HG03521 (cell line): ENCODE measurements around the gene MFNG.

Experiments
- ATAC-seq: cut with Tn5 transposase; IDR thresholded peaks from one replicate; pipeline ENCODE4 v1.9.1; 2021; ENCODE audit warnings: mild to moderate bottlenecking, moderate library complexity; ENCODE audit not compliant: unreplicated experiment

MFNG gene

DNA sequence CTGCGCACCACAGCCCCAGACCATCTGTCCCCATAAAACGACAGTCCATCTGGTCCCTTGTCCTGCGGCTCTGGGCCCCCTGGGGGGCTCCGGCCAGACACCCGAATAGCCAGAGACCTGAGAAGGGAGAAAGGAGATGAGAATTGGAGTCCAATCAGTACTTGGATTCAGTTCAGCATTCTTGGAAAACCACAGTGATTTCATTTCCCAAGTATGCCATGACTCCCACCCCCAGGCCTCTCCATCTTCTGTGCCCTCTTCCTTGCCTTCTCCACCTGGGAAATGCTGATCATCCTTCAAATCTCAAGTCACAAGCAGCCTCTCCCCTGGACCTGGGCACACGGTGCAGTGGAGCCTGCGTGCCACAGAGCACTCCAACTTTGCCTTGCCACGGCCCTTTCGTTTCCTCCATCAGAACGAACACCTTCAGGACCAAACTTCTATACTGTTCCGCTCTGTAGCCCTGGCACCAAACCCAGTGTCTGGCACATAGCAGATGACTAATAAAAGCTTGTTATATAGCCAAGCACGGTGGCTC, 10.9 kb upstream of the MFNG start:
- ATAC-seq, result no peak

DNA sequence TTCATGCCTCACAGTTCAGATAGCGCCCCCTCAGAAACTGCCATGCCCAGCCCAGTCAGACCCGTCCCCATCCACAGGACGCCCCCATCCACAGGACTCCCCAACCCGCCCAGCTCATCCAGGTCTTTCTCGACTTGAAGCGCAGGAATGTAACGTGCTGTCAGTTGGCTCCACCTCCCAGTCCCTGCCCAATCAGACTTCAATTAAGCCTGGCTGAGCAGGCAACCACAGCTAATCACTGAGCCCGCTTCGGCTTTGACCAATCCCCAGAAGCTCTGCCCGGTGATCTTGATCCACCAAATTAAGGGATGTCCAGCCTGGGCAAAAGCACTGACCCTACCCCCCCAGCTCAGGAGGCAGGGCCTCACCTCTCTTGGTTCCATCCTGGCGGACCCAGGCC, 10.5 kb upstream of the MFNG start:
- ATAC-seq, result no peak

DNA sequence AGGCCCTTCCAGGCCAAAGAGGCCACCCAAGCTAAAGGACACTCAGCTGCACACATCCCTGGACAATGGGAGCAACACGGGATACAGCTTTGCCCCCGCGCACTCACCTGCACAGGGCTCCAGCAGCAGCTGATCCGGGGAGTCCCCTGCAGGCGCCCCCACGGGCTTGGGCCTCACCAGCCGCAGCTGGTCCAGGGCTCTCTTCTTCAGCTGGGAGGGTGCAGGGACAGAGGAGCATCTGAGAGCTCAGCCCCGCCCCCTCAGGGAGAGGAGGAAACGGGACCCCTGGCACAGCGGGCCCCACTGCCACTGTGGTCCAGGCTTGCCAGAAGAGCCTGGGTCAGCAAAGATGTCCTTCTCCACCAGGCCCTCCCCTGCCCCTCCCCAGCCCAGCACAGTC, 7.8 kb upstream of the MFNG start:
- no peak for ATAC-seq

DNA sequence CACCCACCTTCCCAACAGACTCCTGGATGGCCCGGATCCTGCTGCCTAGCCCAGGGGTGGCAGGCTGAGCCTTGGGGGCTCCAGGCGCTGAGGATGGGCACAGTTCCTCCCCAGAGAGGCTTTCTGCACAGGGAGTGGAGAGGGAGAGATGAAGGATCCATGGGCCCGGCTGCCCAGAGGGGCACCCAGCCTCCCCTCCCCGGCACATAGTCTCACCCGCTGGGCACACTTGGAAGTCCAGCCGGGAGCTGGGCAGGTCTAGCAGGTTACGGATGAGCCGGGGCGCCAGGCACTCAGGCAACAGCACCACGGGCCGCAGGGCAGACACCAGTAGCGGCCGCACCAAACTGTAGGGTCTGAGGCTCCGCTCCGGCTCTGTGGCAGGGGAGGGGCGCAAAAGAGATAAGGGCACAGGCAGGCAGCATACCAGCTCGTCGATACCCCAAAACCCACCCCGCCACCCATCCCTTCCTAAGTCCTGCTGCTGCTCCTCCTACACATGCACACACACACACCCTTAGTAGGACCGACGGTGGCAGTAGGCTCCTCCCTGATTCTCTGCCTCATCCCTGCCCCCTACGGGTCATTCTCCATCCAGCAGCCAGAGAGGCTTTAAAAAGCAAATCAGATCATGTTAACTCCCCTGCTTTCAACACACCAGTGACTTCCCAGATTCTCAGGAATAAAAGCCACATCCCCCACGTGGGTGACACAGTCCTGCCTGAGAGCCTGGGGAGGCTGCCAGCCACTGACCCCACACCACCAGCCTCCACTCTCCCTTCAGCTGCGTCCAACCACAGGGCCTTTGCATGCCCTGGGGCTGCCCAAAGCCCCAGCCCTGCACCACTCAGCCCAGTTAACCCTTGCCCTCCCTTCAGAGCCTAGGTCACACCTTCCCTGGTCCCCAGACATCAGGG, 6.5 kb upstream of the MFNG start:
- no peak for ATAC-seq

DNA sequence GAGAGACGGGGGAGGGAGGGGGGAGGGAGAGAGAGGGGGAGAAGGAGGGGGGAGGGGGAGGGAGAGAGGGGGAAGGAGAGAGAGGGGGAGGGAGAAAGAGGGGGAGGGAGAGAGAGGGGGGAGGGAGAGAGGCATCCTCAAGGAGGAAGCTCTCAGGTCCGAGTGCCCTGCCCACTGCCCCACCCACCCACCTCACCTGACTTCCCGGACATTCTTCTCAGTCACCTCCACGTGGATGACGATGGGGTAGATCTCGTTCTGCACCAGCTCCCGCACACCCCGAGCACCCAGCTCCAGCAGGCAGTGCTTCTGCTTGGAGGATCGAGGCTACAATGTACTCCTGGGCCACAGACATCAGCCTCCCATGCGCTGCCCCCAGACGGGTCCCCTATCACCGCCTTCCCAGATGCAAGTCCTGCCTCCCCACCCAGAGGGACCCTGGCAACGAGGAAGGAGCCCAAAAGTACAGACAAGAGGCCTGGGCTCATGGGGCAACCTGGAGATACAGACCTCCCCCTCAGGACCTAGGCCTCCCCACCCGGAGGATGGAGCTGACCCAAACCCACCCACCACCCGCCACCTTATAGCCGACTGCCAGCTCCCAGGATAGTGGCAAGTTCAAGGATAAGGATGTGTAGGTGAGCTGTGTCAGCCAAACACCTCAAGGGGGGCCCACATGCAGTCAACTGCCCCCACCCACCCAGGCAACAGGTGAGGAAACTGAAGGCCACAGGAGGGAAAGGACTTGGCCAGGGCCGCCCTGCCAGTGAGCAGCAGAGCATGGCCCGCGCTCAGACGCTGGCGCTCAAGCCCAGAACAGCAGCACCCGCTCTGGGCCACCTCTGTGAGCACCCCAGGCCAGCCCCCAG, 5.6 kb upstream of the MFNG start:
- no peak for ATAC-seq

DNA sequence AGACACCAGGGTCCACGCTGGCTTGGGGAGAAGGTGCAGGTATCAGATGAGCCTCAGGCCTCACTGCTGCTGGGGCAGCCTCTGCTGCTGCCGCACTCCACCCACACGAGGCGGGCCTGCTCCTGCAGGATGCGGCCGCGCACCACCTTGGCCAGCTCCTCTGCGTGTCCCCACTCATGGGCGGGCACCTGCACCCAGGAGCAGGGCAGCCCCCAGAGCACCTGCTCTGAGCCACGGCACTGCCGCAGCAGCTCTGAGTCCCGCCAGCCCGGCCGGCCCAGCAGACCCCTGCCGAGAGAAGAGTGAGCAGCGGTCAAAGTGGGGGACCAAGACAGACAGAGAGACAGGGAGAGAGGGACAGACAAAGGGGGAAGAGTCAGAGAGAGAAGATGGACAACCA, 4.9 kb upstream of the MFNG start:
- no peak for ATAC-seq

DNA sequence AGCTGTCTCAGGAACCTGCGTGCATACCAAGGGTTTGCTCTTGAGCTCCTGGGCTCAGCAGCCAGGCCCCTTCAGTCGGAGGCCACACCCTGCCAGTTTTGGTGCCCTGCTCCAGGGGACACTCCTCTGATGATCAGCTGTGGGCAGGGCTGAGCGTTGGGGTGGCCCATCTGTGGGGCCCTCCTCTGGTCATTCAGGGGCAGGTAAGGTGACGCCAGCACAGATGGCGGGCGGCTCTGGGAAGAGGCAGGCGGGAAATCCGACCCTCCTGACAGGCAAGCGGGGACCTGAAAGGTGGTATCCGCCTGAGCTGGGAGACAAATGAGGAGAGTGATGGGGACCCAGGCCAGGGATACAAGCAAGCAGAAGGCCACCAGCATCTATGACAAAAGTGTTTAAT, 3.8 kb upstream of the MFNG start:
- ATAC-seq, result no peak

DNA sequence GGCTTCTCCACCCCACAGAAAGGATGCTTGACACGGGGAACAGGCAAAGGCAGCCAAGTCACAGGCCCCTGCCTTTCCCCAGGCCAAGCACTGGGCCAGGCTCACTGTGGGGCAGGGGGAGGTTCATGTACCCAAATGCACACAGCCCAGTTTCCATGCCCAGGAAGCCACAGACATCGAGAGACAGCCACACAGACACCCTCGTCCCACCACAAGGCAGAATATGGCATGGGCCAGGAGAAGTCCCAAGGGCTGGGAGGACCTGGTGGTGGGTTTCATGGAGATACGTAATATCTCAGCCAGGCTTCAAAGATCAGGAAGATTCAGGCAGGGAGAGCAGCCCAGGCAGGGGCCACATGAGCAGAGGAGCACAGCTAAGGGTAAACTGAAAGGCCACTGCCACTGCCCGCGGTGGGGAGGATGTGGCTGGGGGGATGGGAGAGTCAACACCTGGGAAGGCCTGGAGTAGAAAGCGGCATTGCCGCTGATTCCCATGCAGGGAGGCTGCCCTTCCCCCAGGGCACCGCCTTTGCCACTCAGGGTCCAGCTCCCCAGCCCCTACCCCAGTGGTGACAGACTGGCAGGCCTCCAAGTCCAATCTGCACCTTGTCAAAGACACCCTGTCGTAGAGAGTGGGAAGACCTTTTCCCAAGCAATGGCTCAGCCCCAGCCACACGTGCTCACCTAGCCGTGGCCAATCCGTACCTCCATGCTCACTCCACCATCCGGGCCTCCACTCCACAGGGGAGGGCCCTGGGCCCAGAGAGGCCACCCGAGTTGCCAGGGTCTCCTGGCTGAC, 2.4 kb upstream of the MFNG start:
- no peak for ATAC-seq

DNA sequence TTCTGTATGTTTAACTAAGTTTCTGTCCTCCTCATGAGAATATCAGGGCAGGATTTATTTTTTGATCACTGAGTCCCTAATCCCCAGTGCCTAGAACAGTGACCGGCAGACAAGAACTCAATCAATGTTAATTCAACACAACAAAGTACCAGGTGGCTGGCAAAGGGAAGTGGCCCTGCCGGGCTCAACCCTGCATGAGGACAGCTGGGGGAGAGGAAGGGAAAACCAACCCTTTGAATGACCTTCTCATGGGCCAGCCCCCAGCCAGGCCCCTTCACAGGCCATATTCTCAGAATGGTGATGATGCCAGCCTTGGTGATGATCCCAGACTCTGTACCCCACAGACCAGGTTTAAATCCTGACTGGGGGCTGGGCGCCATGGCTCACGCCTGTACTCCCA, 1.4 kb upstream of the MFNG start:
- ATAC-seq, result no peak

DNA sequence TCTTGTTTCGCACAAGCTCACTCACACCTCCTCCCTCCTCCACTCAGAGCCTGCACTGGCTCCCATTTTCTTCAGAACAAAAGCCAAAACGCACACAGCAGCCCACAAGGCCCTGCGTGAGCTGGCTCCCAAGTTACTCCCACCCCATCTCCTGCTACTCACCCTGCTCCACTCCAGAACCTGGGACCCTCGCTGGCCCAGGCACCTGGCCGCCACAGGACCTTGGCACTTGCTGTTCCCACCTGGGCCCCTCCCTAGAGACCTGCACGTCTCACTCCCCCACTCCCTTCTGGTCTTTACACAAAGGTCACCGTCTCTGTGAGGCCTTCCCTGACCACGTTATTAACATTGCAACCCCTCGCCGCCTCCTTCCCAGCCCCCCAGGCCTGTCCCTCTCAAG, 945 bp upstream of the MFNG start:
- no peak for ATAC-seq

DNA sequence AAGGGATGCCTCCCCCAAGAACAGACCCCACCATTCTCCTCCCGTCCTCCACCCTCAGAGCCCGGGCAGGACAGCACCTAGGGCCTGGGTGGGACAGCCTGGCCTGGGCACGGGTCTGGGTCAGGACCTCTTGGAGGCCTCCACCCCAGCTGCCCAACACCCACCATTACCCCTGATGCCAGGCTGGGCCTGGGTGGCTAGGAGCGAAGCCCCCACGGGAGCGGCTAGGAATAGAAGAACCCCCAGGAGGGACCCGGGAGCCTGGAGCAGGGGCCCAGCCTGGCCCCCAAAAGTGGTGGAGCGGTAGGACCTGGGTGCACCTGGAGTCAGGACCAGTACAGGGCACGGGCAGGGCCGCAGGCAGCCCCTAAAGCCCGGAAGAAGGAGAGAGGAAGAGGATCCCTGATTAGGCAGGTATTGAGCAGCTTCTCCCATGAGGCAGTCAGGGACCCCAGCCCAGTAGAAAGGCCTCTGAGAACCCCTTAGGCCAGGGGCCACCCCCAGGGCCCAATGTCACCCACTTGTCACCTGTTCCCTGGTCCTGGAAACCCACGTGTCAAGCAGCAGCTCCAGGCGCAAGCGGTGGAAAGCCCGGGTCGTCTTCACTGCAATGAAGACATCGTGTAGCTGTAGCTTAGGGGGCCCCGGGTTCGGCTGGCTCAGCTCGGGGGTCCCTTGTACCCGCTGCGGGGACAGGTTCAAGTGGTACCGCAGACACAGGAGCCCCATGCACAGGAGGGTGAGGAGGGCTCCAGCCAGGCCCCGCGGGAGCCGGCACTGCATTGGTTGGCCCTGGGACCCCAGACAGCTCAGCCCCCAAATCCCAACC, 575 bp downstream of the MFNG start:
- ATAC-seq, result no peak

DNA sequence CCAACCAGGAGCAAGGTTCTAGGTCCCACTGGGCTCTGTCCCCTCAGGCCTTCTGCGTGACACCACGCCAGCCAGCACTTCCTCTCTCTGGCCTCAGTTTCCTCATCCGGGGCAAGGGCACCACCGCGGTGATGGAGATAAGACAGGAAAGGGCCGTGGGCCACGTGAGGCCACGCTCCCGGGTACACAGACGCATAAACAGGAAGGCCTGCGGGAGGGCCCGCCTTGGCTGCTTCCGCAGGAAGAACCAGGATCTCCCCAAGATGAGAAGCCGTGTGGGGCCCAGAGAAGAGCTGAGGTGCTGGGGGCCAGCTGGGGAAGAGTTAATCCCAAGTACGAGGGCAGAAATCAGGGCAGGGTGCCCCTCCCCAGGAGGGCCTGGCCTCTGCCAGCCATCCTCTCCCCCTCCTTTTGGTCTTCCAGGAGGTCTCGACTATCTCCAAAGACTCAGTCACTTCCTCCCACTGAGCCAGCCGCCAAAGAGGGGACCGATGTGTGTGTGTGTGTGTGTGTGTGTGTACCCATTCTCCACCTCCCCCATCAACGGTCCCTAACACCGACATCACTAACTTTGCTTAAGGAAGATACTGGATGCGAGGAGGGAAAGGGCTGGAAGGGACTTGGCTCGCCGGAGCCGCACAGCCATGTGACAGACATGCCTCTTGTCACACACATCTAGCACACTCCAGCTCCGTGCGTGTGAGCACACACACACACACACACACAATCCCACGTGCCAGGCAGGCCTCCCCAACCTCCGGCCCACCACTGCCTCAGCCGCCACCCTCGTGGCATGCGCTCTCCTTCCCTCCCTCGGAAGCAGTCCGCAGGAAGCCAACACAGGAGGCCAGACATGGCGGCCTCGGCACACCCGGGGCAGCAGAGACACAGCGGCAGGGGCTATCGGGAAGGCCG, 1.4 kb downstream of the MFNG start:
- ATAC-seq, result peak; percentile 30

DNA sequence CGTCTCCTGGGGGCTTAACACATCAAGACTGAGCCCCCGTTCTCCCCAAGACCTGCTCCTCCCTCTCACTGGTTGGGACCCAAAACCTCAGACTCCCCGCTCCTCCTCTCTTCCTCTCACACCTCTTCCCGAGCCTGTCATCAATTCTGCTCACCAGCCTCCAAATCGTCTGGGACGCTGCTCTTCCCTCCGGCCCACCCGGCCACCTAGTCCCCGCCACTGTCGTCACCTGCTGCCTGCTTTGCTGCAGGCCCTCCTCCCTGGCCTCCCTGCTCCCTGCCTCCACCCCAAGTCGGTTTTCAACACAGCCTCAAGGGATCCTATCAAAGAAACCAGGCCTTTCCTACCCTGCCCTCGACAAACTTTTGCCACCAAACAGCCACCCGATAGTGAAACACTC, 3.1 kb downstream of the MFNG start:
- ATAC-seq, result no peak

DNA sequence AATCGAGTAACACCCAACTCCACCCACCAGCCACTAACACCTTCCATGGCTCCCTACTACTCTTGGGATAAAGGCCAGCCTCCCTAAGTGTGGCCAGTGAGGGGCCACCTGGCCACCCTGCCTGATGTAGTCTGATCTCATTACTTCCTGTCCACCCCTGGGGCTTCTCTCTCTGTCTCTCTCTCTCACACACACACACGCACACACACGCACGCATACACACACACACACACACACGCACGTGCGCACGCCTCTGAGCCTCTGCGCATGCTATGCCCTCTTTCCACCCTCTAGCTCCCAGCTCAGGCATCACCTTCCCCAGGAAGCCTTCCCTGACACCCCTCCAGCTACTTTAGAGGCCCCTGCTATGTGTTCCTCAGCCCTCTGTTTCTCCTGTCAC, 3.9 kb downstream of the MFNG start:
- no peak for ATAC-seq

DNA sequence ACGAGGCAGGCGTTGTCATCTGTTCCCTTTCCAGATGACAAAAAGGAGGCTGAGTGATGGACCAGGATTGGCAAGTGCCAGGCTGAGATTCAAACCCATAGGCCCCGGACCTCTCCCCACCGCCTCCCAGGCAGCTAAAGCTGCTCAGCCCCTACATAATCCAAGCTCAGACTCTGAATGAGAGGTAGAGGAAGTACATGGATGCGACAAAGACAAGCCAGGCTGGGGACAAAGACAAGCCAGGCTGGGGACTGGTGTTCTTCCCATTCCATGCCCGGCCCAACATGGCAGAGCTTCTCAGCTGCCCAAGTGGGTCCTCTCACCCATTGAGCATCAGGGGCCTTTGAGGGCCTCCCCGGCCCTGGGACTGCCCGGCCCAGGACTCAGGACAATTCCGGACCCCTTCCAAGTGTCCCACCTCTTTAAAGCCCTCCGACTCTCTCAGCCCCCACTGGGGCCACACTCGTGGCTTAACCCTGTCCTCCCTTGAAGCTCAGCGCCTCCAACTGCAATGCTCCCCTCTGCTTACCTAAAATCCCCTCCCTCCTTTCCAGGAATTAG, 4.8 kb downstream of the MFNG start:
- ATAC-seq, result no peak

DNA sequence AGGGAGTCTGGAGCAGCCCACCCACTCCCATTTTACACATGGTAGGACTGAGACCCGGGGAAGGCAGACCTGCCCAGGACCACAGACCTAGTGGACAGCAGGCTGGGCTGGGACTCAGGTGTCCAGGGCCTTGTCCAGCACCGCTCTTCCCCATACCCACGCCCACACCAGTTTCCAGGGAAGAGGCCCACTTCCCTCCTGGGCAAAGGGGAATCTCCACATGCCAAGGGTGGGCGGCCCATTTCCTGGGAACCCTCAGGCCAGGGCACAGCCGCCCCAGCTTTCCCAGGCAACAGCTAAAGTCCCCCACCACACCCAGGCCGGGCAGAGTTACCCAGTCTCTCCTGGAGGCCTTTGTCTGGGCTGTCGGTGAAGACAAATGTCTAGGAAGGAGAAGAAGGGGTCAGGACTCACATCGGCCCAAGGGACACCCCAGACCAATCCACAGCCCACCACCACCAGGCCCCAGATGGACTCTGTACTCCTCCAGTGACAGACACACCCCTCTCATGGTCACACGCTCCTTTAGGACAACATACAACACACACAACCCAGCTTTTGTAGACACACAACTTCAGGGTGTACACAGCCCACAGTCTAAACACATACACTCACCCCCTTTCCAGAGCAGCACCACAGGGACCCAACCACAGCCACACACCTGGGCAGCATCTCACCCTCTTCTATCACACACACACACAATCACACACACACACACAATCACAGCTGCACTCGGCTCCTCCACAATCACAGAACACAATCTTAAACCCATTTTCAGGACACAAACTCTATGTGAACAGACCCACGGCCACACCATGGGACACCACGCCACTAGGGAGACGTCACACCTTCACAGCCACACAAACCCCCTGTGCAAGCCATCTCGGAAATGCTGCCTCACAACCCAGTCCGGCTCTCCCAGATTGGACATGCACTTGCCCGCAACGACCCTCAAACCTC, 5.5 kb downstream of the MFNG start:
- no peak for ATAC-seq

DNA sequence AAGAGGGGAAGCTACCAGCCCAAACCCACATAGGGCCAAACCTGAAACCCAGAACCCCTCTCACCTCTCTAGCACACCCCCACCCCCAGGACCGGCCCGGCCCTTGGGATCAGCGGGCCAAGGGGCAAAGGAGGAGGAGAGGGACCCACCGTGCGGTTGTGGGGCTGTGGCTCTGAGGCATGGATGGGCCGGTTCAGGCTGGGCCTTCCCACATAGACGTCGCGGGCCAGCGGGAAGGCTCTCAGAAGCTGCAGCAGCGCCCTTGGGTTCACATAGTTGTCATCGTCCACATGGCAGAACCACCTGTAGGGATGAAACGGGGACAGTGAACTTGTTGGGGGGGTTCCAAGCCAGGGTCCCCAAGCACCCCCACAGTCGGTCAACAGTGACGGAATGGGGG, 7.0 kb downstream of the MFNG start:
- ATAC-seq, result no peak
